ENCODE data around the gene ZNF486.
A peak's percentile ranks its signal among the peaks of the same experiment; 100 is the strongest.
"Not testable (repeated sequence)": the region's sequence is repeated elsewhere in the genome, so short reads cannot be mapped to it uniquely, and the experiment has no call there.

ZNF486 gene

GRCh38 chr19:20244356-20244755, 77.3 kb downstream of the ZNF486 start:
- Histone ChIP-seq H3K4me1 (ENCODE audit: control insufficient read depth, low read length) (no peaks in the 10 kb centered on the region), H3K36me3 (ENCODE audit: control insufficient read depth, low read length) (no peaks in the 10 kb centered on the region), H4K20me1 (ENCODE audit: control insufficient read depth, insufficient read depth, low read depth, low read length) (no peaks in the 10 kb centered on the region), H3K79me2 (ENCODE audit: control insufficient read depth, low read length) (no peaks in the 10 kb centered on the region), H3K9me2 (replicated peaks; ENCODE audit: control insufficient read depth, low read length) (no peaks in the 10 kb centered on the region), H3K27me3 (ENCODE audit: control insufficient read depth, low read length) (no peaks in the 10 kb centered on the region), H3K4me2 (ENCODE audit: low read length) (no peak overlapping the region), H3K4me3 (ENCODE audit: low read length) (no peak overlapping the region), H3K9me3 (ENCODE audit: control insufficient read depth, insufficient read depth, low read length) (peaks cover 8% of the 10 kb centered on the region; the same call in 1 of the 2 replicates), H3F3A (ENCODE audit: control insufficient read depth, insufficient read depth) (no peaks in the 10 kb centered on the region), H3K27ac (ENCODE audit: low read depth, low read length) (no peak overlapping the region)
- no peak for TF ChIP-seq CTCF (IDR thresholded peaks at IDR 0.05; ENCODE audit: low read depth, low read length, poor library complexity, severe bottlenecking)
- TF ChIP-seq EZH2phosphoT487 (IDR thresholded peaks at IDR 0.05; ENCODE audit: borderline replicate concordance, low read length): no peak

- Histone ChIP-seq H3K79me2 (ENCODE audit: control insufficient read depth, low read length) (no peaks in the 10 kb centered on the region), H3K9me2 (replicated peaks; ENCODE audit: control insufficient read depth, low read length) (no peaks in the 10 kb centered on the region), H4K20me1 (ENCODE audit: control insufficient read depth, insufficient read depth, low read depth, low read length) (no peaks in the 10 kb centered on the region), H3K4me1 (ENCODE audit: control insufficient read depth, low read length) (no peaks in the 10 kb centered on the region), H3F3A (ENCODE audit: control insufficient read depth, insufficient read depth) (no peaks in the 10 kb centered on the region), H3K36me3 (ENCODE audit: control insufficient read depth, low read length) (no peaks in the 10 kb centered on the region), H3K4me2 (ENCODE audit: low read length) (no peak overlapping the region), H3K4me3 (ENCODE audit: low read length) (no peak overlapping the region), H3K27me3 (ENCODE audit: control insufficient read depth, low read length) (no peaks in the 10 kb centered on the region), H3K27ac (ENCODE audit: low read depth, low read length) (no peak overlapping the region), H3K9me3 (ENCODE audit: control insufficient read depth, insufficient read depth, low read length) (no peaks in the 10 kb centered on the region; the same call in 1 of the 2 replicates)
- TF ChIP-seq CTCF (IDR thresholded peaks at IDR 0.05; ENCODE audit: low read depth, low read length, poor library complexity, severe bottlenecking) (no peak), EZH2phosphoT487 (IDR thresholded peaks at IDR 0.05; ENCODE audit: borderline replicate concordance, low read length) (no peak)
These were observed 78.3 kb downstream of the ZNF486 start for GRCh38 chr19:20245309-20245708.

GRCh38 chr19:20247016-20247683, 80.1 kb downstream of the ZNF486 start:
- H3K4me1 ChIP-seq (ENCODE audit: control insufficient read depth, low read length): no peaks in the 10 kb centered on the region
- H3K9me3 ChIP-seq (ENCODE audit: control insufficient read depth, insufficient read depth, low read length): no peaks in the 10 kb centered on the region; the same call in 1 of the 2 replicates
- no peaks in the 10 kb centered on the region for H3K79me2 ChIP-seq (ENCODE audit: control insufficient read depth, low read length)
- H3K27ac ChIP-seq (ENCODE audit: low read depth, low read length): no peak overlapping the region
- H3F3A ChIP-seq (ENCODE audit: control insufficient read depth, insufficient read depth): no peaks in the 10 kb centered on the region
- no peaks in the 10 kb centered on the region for H3K9me2 ChIP-seq (replicated peaks; ENCODE audit: control insufficient read depth, low read length)
- no peak overlapping the region for H3K4me2 ChIP-seq (ENCODE audit: low read length)
- H3K36me3 ChIP-seq (ENCODE audit: control insufficient read depth, low read length): no peaks in the 10 kb centered on the region
- H3K4me3 ChIP-seq (ENCODE audit: low read length): no peak overlapping the region
- H3K27me3 ChIP-seq (ENCODE audit: control insufficient read depth, low read length): no peaks in the 10 kb centered on the region
- no peaks in the 10 kb centered on the region for H4K20me1 ChIP-seq (ENCODE audit: control insufficient read depth, insufficient read depth, low read depth, low read length)
- TF ChIP-seq EZH2phosphoT487 (IDR thresholded peaks at IDR 0.05; ENCODE audit: borderline replicate concordance, low read length): no peak
- TF ChIP-seq CTCF (IDR thresholded peaks at IDR 0.05; ENCODE audit: low read depth, low read length, poor library complexity, severe bottlenecking): peak; percentile 63

- not testable (repeated sequence) for H3K9me2 ChIP-seq (replicated peaks; ENCODE audit: control insufficient read depth, low read length); H3K36me3 ChIP-seq (ENCODE audit: control insufficient read depth, low read length); H3F3A ChIP-seq (ENCODE audit: control insufficient read depth, insufficient read depth); H3K27me3 ChIP-seq (ENCODE audit: control insufficient read depth, low read length); H3K9me3 ChIP-seq (ENCODE audit: control insufficient read depth, insufficient read depth, low read length); H3K4me2 ChIP-seq (ENCODE audit: low read length); H3K27ac ChIP-seq (ENCODE audit: low read depth, low read length); H3K4me3 ChIP-seq (ENCODE audit: low read length); H4K20me1 ChIP-seq (ENCODE audit: control insufficient read depth, insufficient read depth, low read depth, low read length); H3K4me1 ChIP-seq (ENCODE audit: control insufficient read depth, low read length); H3K79me2 ChIP-seq (ENCODE audit: control insufficient read depth, low read length)
These were observed 81.2 kb downstream of the ZNF486 start for GRCh38 chr19:20248258-20248657.
